Brain microvascular endothelial cell (primary cell): Measurements from ENCODE around the gene MVK.

ENCODE experiments used
- DNase-seq: peaks from one replicate; pipeline ENCODE4 v3.0.0-alpha.2; 2020
- H3K27ac ChIP-seq: fragments of 250-450 bp; sonication (Bioruptor Pico); 2 replicates; pipeline ENCODE4 v1.5.1; 2020; ENCODE audit warnings: mild to moderate bottlenecking, moderate library complexity
- H3K27me3 ChIP-seq: fragments of 250-450 bp; sonication (Bioruptor Pico); replicated peaks from 2 replicates; pipeline ENCODE4 v1.5.1; 2020; ENCODE audit warnings: mild to moderate bottlenecking
- H3K36me3 ChIP-seq: fragments of 250-450 bp; sonication (Bioruptor Pico); replicated peaks from 2 replicates; pipeline ENCODE4 v1.5.1; 2020; ENCODE audit warnings: mild to moderate bottlenecking
- H3K4me3 ChIP-seq: 2 replicates; pipeline ENCODE4 v1.5.1; 2011; ENCODE audit warnings: low read depth, mild to moderate bottlenecking, control low read depth, low read length, moderate library complexity
- in situ Hi-C: cut with HindIII; loops from 2 replicates; pipeline ENCODE4 v1.10.0; 2017; ENCODE audit warnings: low sequenced_read_pairs, low pct_ligation_motif_present
- TF ChIP-seq, protein P1 (sequence below): IDR thresholded peaks from 2 replicates; pipeline ENCODE4 v1.5.1; 2011; ENCODE audit warnings: low read depth, mild to moderate bottlenecking, moderate library complexity, low read length, control low read depth, inconsistent platforms; ENCODE audit errors: missing control alignments

Gene MVK

DNA sequence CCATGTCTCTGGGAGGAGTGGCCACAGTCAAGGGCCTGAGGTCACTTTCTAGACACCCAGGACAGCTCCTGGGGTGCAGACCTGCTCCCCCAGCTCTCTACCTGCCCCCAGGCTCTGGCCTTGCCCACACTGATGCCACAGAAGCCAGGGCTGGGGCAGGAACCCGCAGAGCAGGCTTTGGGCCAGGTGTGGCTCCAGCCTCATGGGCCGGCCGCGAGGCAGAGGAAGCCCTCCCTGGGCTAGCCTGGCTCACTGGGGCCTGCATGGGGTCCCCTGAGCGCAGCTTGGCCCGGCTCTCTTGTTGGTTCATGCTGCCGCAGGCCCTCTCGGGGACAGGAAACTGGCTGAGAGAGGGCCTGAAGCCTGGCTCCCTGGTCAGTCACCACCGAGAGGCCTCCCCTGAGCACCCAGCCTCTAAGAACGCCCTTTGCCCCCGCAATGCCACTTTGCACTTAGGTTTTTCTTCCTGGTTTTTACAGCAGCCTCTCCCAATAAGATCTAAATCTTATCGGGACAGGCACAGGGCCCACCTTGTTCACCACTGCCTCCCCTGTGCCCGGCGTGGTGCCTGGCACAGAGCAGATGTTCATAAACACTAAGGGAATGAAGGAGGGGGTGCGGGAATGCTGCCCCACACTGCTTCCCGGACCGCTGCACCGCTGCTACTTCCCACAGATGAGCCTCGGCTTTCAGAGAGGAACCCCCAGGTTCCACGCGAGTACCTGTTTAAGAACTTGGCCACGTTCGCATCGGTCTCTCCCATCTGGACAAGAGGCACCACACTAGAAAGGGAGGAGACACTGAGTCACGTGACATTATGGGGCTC lies 15.0 kb upstream of the MVK start:
- Histone ChIP-seq H3K36me3 (no peaks in the 10 kb centered on the region), H3K4me3 (no peak overlapping the region), H3K27me3 (peaks cover 3% of the 10 kb centered on the region), H3K27ac (no peak overlapping the region)
- TF ChIP-seq, protein P1, sequence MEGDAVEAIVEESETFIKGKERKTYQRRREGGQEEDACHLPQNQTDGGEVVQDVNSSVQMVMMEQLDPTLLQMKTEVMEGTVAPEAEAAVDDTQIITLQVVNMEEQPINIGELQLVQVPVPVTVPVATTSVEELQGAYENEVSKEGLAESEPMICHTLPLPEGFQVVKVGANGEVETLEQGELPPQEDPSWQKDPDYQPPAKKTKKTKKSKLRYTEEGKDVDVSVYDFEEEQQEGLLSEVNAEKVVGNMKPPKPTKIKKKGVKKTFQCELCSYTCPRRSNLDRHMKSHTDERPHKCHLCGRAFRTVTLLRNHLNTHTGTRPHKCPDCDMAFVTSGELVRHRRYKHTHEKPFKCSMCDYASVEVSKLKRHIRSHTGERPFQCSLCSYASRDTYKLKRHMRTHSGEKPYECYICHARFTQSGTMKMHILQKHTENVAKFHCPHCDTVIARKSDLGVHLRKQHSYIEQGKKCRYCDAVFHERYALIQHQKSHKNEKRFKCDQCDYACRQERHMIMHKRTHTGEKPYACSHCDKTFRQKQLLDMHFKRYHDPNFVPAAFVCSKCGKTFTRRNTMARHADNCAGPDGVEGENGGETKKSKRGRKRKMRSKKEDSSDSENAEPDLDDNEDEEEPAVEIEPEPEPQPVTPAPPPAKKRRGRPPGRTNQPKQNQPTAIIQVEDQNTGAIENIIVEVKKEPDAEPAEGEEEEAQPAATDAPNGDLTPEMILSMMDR = no peak
- in situ Hi-C loops = no loop called here
- DNase-seq = no peak

DNA sequence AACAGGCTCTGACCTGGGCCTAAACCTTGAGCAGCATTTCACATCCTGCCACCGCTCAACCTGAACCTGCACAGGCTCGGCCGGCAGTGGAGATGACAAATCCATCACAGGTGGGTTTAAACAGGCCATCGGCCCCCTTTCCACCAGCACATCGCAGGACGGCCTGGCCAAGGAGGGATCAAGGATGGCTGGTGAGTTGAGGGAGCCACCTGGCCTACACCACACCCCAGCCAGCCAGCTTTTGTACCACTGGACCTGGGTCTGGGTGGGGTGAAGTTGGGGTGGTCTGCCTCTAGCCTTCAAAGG lies 14.4 kb upstream of the MVK start:
- in situ Hi-C loops = no loop called here
- Histone ChIP-seq H3K27me3 (peaks cover 3% of the 10 kb centered on the region), H3K27ac (no peak overlapping the region), H3K36me3 (no peaks in the 10 kb centered on the region), H3K4me3 (no peak overlapping the region)
- TF ChIP-seq, protein P1 = no peak
- DNase-seq = no peak

DNA sequence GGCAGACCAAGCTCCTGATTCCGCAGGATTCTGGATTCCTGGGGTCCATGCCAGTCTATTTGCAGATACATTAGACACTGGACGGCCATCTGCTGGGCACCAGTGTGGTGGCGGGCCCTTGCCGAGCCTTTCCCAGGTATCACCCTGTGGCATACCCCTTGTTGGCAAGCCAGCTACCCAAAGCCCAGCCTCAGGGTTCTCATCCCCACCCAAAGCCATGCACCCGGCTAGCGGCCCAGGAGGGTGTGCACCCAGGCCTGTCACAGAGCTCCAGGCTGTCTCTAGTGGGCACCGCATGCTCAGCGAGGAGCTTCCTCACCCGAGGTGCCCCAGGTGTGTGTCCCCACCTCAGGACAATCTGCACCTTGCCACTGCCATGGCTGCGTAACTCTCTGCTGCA lies 14.0 kb upstream of the MVK start:
- Histone ChIP-seq H3K27me3 (peaks cover 3% of the 10 kb centered on the region), H3K36me3 (peaks cover 1% of the 10 kb centered on the region), H3K27ac (no peak overlapping the region), H3K4me3 (no peak overlapping the region)
- in situ Hi-C loops = no loop called here
- TF ChIP-seq, protein P1 = no peak
- DNase-seq = no peak

DNA sequence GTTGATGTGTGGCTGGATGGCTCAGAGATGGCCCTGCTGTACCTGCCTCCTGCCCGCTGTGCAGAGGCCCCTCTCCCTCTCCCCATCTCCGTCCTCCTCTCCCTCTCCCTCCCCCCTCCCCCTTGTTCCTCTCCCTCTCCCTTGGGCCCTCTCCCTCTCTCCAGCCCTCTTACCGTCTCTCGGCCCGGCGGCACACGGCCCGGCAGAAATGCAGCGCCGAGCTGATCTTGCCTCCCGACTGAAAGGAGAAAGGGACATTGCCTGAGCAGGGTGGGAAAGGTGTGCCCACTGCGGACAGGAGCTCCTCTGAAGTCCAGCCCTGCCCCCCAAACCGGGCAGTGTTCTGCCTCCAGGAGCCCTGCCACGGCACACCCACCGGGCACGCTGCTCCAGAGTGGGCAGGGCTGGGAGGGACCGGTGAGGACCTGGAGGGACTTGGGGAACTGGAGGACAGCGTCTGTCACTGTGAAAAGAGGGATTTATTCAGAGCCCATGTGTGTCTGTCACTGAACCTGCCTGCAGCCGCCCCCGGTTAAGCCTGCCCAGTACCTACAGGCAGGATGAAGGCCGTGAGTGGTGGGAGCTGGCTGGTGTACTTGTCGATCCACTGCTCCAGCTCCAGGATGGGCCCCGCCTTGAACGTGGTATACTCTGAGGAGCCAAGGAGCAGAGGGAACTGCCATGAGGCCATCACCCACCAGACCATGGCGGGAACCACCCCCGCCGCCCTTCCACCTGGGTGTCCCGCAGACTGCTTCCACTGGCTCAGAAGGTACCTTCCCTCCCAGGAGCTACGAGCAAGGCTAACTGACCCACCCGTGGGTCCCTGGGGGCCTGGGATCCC lies 12.5 kb upstream of the MVK start:
- in situ Hi-C loops = no loop called here
- TF ChIP-seq, protein P1 = no peak
- Histone ChIP-seq H3K27ac (no peak overlapping the region), H3K27me3 (no peaks in the 10 kb centered on the region), H3K4me3 (no peak overlapping the region), H3K36me3 (peaks cover 2% of the 10 kb centered on the region)
- DNase-seq = no peak

DNA sequence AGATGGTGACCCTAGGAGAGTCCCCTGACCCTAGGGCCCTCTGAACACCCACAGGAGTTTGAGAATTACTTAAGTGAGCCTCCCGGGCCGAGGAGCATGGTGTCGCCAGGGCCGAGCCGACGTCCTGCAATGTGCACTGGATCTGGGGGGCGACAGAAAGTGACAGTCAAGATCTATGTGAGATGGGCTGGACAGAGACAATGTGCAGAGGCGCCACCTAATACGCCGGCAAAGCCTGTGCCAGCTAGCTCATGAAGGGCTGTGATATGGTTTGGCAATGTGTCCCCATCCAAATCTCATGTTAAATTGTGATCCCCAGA lies 11.9 kb upstream of the MVK start:
- TF ChIP-seq, protein P1 = no peak
- H3K4me3 ChIP-seq = no peak overlapping the region
- no peaks in the 10 kb centered on the region for H3K27me3 ChIP-seq
- in situ Hi-C loops = no loop called here
- no peak for DNase-seq
- no peak overlapping the region for H3K27ac ChIP-seq
- H3K36me3 ChIP-seq = peaks cover 2% of the 10 kb centered on the region
